Thymus (tissue), 11 donors: Measurements from ENCODE around the gene RASAL2. TPM values are rescaled to one million over a fixed set of nuclear protein-coding genes. Genes with fewer than 3 reads are reported as not detected.

Source experiments
- DNase-seq, 9 donors: peaks; one replicate each; pipeline ENCODE4 v3.0.0-alpha.2; 2013; ENCODE audit warnings: low spot score in 9 of 9, low read depth in 6 of 9, missing footprints in 1 of 9
- H3K27ac ChIP-seq, 2 donors: one replicate each; pipeline ENCODE4 v1.5.1; 2013; ENCODE audit warnings: control low read depth in 1 of 2, low read depth in 1 of 2, low read length in 1 of 2, mild to moderate bottlenecking in 1 of 2, moderate library complexity in 1 of 2
- H3K27me3 ChIP-seq, 2 donors: one replicate each; pipeline ENCODE4 v1.5.1; 2013; ENCODE audit warnings: low read length in 1 of 2; ENCODE audit not compliant: control insufficient read depth in 2 of 2, insufficient read depth in 1 of 2
- H3K36me3 ChIP-seq, 2 donors: one replicate each; pipeline ENCODE4 v1.5.1; 2013; ENCODE audit warnings: low read length in 1 of 2, mild to moderate bottlenecking in 1 of 2, moderate library complexity in 1 of 2; ENCODE audit not compliant: control insufficient read depth in 2 of 2, insufficient read depth in 2 of 2
- H3K4me1 ChIP-seq, 2 donors: one replicate each; pipeline ENCODE4 v1.5.1; 2013; ENCODE audit warnings: low read length in 2 of 2; ENCODE audit not compliant: control insufficient read depth in 2 of 2, insufficient read depth in 2 of 2
- H3K4me3 ChIP-seq, 2 donors: one replicate each; pipeline ENCODE4 v1.5.1; 2013; ENCODE audit warnings: low read length in 2 of 2, control low read depth in 1 of 2, mild to moderate bottlenecking in 1 of 2
- H3K9me3 ChIP-seq, 2 donors: one replicate each; pipeline ENCODE4 v1.5.1; 2013; ENCODE audit warnings: low read length in 1 of 2, mild to moderate bottlenecking in 1 of 2; ENCODE audit not compliant: control insufficient read depth in 2 of 2, insufficient read depth in 1 of 2
- WGBS: extraction: QIAGEN DNeasy Blood & Tissue Kit; methylation state at CpG from one replicate; pipeline ENCODE4 v1.1.7; 2013; 5-methylcytosine and 5-hydroxymethylcytosine counted together
- polyA plus RNA-seq: library from polyadenylated mRNA; stranded (reverse); fragments of 200-250 nt; gene quantifications from one replicate; pipeline ENCODE4 v1.2.3, GENCODE V29; 2013
- total RNA-seq: library from RNA; stranded (reverse); fragments of 120-200 nt; gene quantifications from one replicate; pipeline ENCODE4 v1.2.4, GENCODE V29; 2013
- donor health status: healthy.

Gene RASAL2
- total and polyA plus RNA-seq, 2 donors, result 1.9 to 2.6 TPM

DNA sequence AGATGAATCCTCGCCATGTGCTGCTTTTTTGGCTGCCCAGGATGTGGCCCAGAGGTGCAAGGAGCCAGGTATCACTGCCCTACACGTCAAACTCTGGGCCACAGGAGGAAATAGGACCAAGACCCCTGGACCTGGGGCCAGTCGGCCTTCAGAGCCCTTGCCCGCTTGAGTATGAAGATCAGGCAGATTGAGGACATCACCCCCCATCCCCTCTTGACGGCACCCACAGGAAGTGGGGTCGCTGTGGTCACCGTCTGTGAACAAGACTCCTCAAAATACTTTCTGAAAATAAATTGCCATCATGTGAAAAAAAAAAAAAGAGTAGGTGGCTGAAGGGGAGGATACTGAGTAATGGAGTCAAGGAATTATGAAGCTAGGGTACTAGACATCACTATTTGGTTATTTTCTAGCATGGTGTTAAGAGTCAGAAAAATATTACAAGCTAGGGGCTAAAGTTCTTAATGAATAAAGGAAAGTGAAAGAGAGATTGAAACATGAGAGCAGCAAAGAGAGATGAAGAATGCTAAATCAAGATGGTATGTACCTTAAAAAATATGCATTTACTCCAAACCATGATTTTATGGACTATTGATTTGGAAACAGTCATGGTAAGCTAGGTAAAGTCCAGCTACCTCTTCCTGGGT, 318.0 kb downstream of the RASAL2 start:
- no peak for DNase-seq
- H3K27me3 ChIP-seq, result no peaks in the 10 kb centered on the region
- 60% methylated on average over 7 of the region's 7 CpGs for WGBS
- H3K27ac ChIP-seq, result no peak overlapping the region
- H3K4me3 ChIP-seq, result no peak overlapping the region
- H3K9me3 ChIP-seq, result no peaks in the 10 kb centered on the region
- no peaks in the 10 kb centered on the region for H3K4me1 ChIP-seq
- no peaks in the 10 kb centered on the region for H3K36me3 ChIP-seq

DNA sequence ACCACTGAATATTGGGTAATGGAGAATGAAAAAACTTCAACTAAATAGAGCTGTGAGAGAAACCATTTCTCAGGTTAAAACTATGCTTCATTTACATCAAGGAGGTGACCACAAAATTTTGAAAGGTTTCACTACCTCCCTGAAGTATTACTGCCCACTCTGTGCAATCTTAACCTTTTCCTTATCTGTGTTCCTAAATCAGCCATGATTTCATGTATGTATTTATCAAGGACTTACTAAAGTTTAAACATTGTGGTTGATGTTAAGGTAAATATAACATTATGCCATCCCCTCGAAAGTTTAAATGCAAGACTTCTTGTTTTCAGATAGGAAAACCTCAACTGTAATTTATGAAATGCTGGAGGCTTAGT, 318.5 kb downstream of the RASAL2 start:
- H3K4me3 ChIP-seq, result no peak overlapping the region
- no peaks in the 10 kb centered on the region for H3K36me3 ChIP-seq
- no peaks in the 10 kb centered on the region for H3K27me3 ChIP-seq
- H3K4me1 ChIP-seq, result no peaks in the 10 kb centered on the region
- DNase-seq, result no peak
- 32% methylated on average over 1 of the region's 1 CpG for WGBS
- H3K27ac ChIP-seq, result no peak overlapping the region
- H3K9me3 ChIP-seq, result no peaks in the 10 kb centered on the region

DNA sequence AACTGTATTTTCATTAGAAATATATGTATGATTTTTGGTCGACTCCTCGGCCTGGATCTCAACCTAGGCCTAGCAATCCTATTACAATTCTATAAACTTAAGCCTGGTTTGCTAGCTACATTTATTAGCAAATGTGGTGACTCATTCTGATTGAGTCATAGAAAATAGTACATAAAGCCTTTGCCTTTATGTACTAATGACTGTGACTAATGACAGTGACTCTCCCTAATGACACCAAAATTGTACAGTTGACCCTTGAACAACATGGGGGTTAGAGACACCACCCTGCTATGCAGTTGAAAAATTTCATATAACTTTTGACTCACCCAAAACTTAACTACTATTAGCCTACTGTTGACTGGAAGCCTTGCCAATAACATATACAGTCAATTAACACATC, 324.0 kb downstream of the RASAL2 start:
- no peak for DNase-seq

DNA sequence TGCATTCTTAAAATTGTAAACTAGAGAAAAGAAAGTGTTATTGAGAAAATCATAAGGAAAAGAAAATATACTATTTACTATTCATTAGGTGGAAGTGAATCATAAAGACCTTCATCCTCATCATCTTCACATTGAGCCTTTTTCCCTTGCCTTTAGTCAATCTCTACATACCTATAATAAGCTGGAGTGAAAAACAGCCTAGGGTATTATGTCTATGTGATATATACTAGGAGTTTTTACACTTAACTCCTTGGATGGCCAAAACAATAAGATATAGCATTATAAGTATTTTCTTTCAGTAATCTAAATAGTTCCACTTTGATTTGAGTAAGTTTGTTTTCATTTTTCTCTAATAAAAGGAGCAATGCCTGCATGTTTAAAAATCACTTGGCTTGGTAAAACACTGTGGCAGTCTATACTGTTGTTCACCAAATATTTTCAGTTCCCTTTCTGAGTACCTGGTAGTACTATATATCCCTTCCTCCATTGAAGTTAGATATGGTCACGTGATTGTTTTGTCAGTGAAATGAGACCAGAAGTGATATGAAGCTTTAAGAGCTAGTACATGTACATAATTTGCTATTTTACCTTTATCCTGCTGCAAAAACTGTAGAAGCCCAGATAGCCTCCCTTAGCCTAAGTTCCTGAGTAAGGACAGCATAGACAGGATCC, 324.5 kb downstream of the RASAL2 start:
- Histone ChIP-seq H3K27ac (no peak overlapping the region), H3K4me3 (no peak overlapping the region), H3K4me1 (no peaks in the 10 kb centered on the region), H3K27me3 (no peaks in the 10 kb centered on the region), H3K9me3 (no peaks in the 10 kb centered on the region), H3K36me3 (no peaks in the 10 kb centered on the region)
- DNase-seq, result no peak
- 90% methylated on average over 1 of the region's 1 CpG for whole genome bisulfite sequencing

More for the DNA sequence above, 324.0 kb downstream of the RASAL2 start:
- H3K4me1 ChIP-seq, result no peaks in the 10 kb centered on the region
- H3K27ac ChIP-seq, result no peak overlapping the region
- 99% methylated on average over 2 of the region's 2 CpGs for WGBS
- no peaks in the 10 kb centered on the region for H3K27me3 ChIP-seq
- no peak overlapping the region for H3K4me3 ChIP-seq
- no peaks in the 10 kb centered on the region for H3K36me3 ChIP-seq
- no peaks in the 10 kb centered on the region for H3K9me3 ChIP-seq

DNA sequence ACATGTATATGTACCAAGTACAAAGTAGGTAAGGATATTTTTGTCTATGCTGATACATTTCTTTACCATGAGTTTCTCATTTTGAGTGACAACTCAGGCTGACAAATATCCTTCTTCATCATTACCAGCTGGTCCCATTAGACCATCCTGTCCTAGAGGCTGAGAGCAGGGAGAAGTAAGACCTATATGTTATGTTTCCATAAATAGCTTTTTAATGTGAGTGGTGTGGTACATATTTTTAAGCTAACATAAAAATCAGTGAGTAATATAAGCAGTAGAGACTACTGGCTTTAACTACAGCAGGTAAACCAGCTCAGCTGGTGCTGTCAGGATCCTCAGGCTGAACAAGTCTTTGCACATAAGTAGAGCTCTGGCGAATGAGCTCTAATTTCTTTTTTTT, 340.5 kb downstream of the RASAL2 start:
- Histone ChIP-seq H3K4me1 (no peaks in the 10 kb centered on the region), H3K9me3 (no peaks in the 10 kb centered on the region), H3K27ac (no peak overlapping the region), H3K27me3 (no peaks in the 10 kb centered on the region), H3K4me3 (no peak overlapping the region), H3K36me3 (no peaks in the 10 kb centered on the region)
- 90% methylated on average over 1 of the region's 1 CpG for WGBS
- DNase-seq, result no peak

DNA sequence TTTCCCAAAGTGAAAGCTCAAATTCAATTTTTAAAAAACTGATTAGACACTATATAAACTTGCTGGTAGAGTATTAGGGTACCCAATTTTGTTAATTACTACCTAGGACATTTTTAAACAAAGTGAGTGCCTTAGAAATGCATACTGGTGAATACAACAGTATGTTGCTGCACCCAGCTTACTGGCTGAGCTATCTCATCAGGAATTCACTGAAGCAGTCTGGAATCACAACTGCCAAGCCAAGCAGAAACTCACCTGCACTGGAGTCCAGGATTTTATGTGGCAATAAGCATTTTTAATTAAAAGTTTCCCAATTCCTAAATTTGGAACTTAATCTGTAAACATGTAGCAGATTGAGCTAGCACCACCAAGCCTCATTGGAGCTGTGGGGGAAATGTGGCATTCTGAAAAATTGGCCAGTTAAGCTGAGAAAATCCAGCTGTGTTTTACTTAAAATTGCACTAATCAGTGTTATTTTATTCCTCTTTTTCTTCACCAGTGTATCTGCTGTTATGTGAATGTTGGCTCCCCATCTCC, 341.1 kb downstream of the RASAL2 start:
- no peaks in the 10 kb centered on the region for H3K4me1 ChIP-seq
- H3K36me3 ChIP-seq, result no peaks in the 10 kb centered on the region
- H3K27me3 ChIP-seq, result no peaks in the 10 kb centered on the region
- no peaks in the 10 kb centered on the region for H3K9me3 ChIP-seq
- H3K27ac ChIP-seq, result no peak overlapping the region
- DNase-seq, result no peak
- no peak overlapping the region for H3K4me3 ChIP-seq

DNA sequence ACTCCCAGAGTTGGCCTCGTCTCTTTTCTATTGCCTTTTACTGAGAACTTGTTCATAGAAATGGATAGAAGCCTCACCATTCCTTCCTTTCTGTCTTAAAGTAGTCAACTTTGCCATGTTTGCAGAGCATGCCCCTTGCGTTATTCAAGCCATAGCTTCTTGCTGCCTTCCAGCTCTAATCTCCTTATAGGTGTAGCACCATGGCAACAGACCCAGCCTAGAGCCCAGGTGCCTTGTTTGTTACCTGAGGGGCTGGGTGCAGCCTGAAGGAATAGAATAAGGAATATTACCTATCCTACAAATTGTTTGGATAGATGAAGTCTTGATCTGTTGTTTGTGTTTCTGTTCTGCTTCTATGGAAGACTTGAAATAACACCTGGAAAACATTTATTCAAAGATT, 343.0 kb downstream of the RASAL2 start:
- Histone ChIP-seq H3K27ac (no peak overlapping the region), H3K27me3 (no peaks in the 10 kb centered on the region), H3K4me1 (no peaks in the 10 kb centered on the region), H3K36me3 (no peaks in the 10 kb centered on the region), H3K9me3 (no peaks in the 10 kb centered on the region), H3K4me3 (no peak overlapping the region)
- DNase-seq, result no peak
- WGBS, result 93% methylated on average over 2 of the region's 2 CpGs

DNA sequence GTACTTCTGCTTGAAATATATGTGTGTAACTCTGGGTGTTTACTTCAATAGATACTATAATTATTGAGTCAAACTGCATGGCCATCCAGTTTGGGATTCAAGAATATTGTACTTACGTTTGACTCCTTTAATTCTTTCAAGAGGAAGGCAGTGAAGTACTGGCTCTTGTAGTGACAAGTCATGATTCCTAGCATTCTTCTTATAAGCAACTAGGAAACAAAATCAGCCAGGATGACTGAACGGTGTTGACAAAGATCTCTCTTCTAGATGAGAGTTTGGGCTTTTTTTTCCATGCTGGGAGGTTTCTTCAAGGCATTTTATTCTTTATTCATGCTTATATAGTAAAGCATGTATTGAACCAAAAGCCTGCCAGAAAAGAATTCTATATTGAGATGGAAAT, 344.5 kb downstream of the RASAL2 start:
- DNase-seq, result no peak
- Histone ChIP-seq H3K4me3 (no peak overlapping the region), H3K9me3 (no peaks in the 10 kb centered on the region), H3K27ac (no peak overlapping the region), H3K4me1 (no peaks in the 10 kb centered on the region), H3K36me3 (no peaks in the 10 kb centered on the region), H3K27me3 (no peaks in the 10 kb centered on the region)
- WGBS, result 89% methylated on average over 2 of the region's 2 CpGs

DNA sequence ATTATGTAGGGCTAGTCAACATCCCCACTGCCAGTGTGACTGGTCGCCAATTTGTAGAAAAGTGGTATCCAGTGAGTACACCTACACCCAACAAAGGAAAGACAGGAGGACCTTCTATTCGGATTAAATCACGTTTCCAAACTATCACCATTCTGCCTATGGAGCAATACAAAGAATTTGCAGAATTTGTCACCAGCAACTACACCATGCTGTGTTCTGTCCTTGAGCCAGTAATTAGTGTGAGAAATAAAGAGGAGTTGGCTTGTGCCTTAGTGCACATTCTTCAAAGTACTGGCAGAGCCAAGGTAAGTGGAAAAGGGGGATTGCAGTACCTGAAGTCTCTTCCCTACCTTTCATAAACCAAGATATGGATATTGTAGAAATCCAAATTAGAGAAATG, 349.0 kb downstream of the RASAL2 start:
- H3K36me3 ChIP-seq, result no peaks in the 10 kb centered on the region
- H3K4me1 ChIP-seq, result no peaks in the 10 kb centered on the region
- no peak overlapping the region for H3K4me3 ChIP-seq
- DNase-seq, result no peak
- no peak overlapping the region for H3K27ac ChIP-seq
- WGBS, result 93% methylated on average over 3 of the region's 3 CpGs
- H3K9me3 ChIP-seq, result no peaks in the 10 kb centered on the region
- no peaks in the 10 kb centered on the region for H3K27me3 ChIP-seq
